ENCODE data around the gene ZSWIM3.

ZSWIM3 gene

GRCh38 chr20:45842169-45842812 lies 15.1 kb upstream of the ZSWIM3 start:
- no peaks in the 10 kb centered on the region for H3K9me3 Mint-ChIP-seq
- no peaks in the 10 kb centered on the region for H3K27me3 Mint-ChIP-seq
- no peak for ATAC-seq
- no peak for DNase-seq
- H3K4me3 Mint-ChIP-seq: no peak overlapping the region
- no peaks in the 10 kb centered on the region for H3K4me1 Mint-ChIP-seq
- peak overlapping the region in 1 of 2 donors; percentile 7 for H3K27ac Mint-ChIP-seq

- no peaks in the 10 kb centered on the region for H3K27me3 Mint-ChIP-seq
- no peaks in the 10 kb centered on the region for H3K9me3 Mint-ChIP-seq
- ATAC-seq (no peak), DNase-seq (no peak)
- no peak overlapping the region for H3K27ac Mint-ChIP-seq
- H3K4me1 Mint-ChIP-seq: peaks cover 2% of the 10 kb centered on the region
- no peak overlapping the region for H3K4me3 Mint-ChIP-seq
Observed at GRCh38 chr20:45843506-45843905, 13.9 kb upstream of the ZSWIM3 start.

- Mint-ChIP-seq H3K4me3 (no peak overlapping the region), H3K4me1 (peaks cover 6% of the 10 kb centered on the region), H3K9me3 (no peaks in the 10 kb centered on the region), H3K27ac (no peak overlapping the region), H3K27me3 (no peaks in the 10 kb centered on the region)
- DNase-seq (no peak), ATAC-seq (no peak)
Observed at GRCh38 chr20:45845452-45845851, 12.0 kb upstream of the ZSWIM3 start.

- Mint-ChIP-seq H3K4me1 (peaks cover 8% of the 10 kb centered on the region), H3K4me3 (no peak overlapping the region), H3K27ac (peak overlapping the region in 1 of 2 donors; percentile 89), H3K9me3 (no peaks in the 10 kb centered on the region), H3K27me3 (no peaks in the 10 kb centered on the region)
- ATAC-seq: no peak
- no peak for DNase-seq
Observed at GRCh38 chr20:45848421-45848820, 9.0 kb upstream of the ZSWIM3 start.

- no peak for DNase-seq
- Mint-ChIP-seq H3K27me3 (no peaks in the 10 kb centered on the region), H3K4me3 (no peak overlapping the region), H3K27ac (no peak overlapping the region), H3K9me3 (no peaks in the 10 kb centered on the region), H3K4me1 (peaks cover 14% of the 10 kb centered on the region)
- ATAC-seq: no peak
Observed at GRCh38 chr20:45848969-45849582, 8.3 kb upstream of the ZSWIM3 start.

- Mint-ChIP-seq H3K27ac (no peak overlapping the region), H3K4me3 (no peak overlapping the region), H3K4me1 (peaks cover 26% of the 10 kb centered on the region), H3K27me3 (no peaks in the 10 kb centered on the region), H3K9me3 (no peaks in the 10 kb centered on the region)
- DNase-seq: no peak
- no peak for ATAC-seq
Observed at GRCh38 chr20:45850238-45850637, 7.2 kb upstream of the ZSWIM3 start.

- no peak for ATAC-seq
- no peak overlapping the region for H3K4me3 Mint-ChIP-seq
- no peaks in the 10 kb centered on the region for H3K9me3 Mint-ChIP-seq
- H3K4me1 Mint-ChIP-seq: peaks cover 30% of the 10 kb centered on the region
- DNase-seq: no peak
- H3K27ac Mint-ChIP-seq: peak overlapping the region in 1 of 2 donors; percentile 12
- H3K27me3 Mint-ChIP-seq: no peaks in the 10 kb centered on the region
Observed at GRCh38 chr20:45850926-45851325, 6.5 kb upstream of the ZSWIM3 start.

GRCh38 chr20:45851501-45851900 lies 5.9 kb upstream of the ZSWIM3 start:
- H3K4me1 Mint-ChIP-seq: peaks cover 36% of the 10 kb centered on the region
- H3K27ac Mint-ChIP-seq: peak overlapping the region in 1 of 2 donors; percentile 69
- DNase-seq (no peak), ATAC-seq (no peak)
- no peaks in the 10 kb centered on the region for H3K9me3 Mint-ChIP-seq
- no peak overlapping the region for H3K4me3 Mint-ChIP-seq
- no peaks in the 10 kb centered on the region for H3K27me3 Mint-ChIP-seq

GRCh38 chr20:45852326-45852725 lies 5.1 kb upstream of the ZSWIM3 start:
- Mint-ChIP-seq H3K4me3 (no peak overlapping the region), H3K4me1 (peaks cover 39% of the 10 kb centered on the region), H3K9me3 (no peaks in the 10 kb centered on the region), H3K27me3 (no peaks in the 10 kb centered on the region), H3K27ac (no peak overlapping the region)
- no peak for DNase-seq
- no peak for ATAC-seq

- no peaks in the 10 kb centered on the region for H3K9me3 Mint-ChIP-seq
- ATAC-seq (no peak), DNase-seq (no peak)
- no peak overlapping the region for H3K4me3 Mint-ChIP-seq
- peaks cover 47% of the 10 kb centered on the region for H3K4me1 Mint-ChIP-seq
- no peak overlapping the region for H3K27ac Mint-ChIP-seq
- H3K27me3 Mint-ChIP-seq: no peaks in the 10 kb centered on the region
Observed at GRCh38 chr20:45853484-45853883, 3.9 kb upstream of the ZSWIM3 start.

GRCh38 chr20:45857882-45858216 lies 435 bp downstream of the ZSWIM3 start:
- DNase-seq: no peak

GRCh38 chr20:45859916-45860315 lies 2.5 kb downstream of the ZSWIM3 start:
- Mint-ChIP-seq H3K27ac (no peak overlapping the region), H3K9me3 (no peaks in the 10 kb centered on the region), H3K27me3 (no peaks in the 10 kb centered on the region), H3K4me1 (peaks cover 44% of the 10 kb centered on the region), H3K4me3 (no peak overlapping the region)
- ATAC-seq: no peak
- DNase-seq: no peak

More at GRCh38 chr20:45857882-45858216, 435 bp downstream of the ZSWIM3 start:
- ATAC-seq: peak; percentile 64
- H3K9me3 Mint-ChIP-seq: no peaks in the 10 kb centered on the region
- peak overlapping the region; percentile 94 to 98 for H3K4me3 Mint-ChIP-seq
- peaks cover 60% of the 10 kb centered on the region for H3K4me1 Mint-ChIP-seq
- no peaks in the 10 kb centered on the region for H3K27me3 Mint-ChIP-seq
- H3K27ac Mint-ChIP-seq: peak overlapping the region; percentile 99

- H3K4me1 Mint-ChIP-seq: peaks cover 38% of the 10 kb centered on the region
- no peaks in the 10 kb centered on the region for H3K27me3 Mint-ChIP-seq
- no peak overlapping the region for H3K4me3 Mint-ChIP-seq
- ATAC-seq (no peak), DNase-seq (no peak)
- no peak overlapping the region for H3K27ac Mint-ChIP-seq
- no peaks in the 10 kb centered on the region for H3K9me3 Mint-ChIP-seq
Observed at GRCh38 chr20:45860560-45861220, 3.3 kb downstream of the ZSWIM3 start.

- H3K4me3 Mint-ChIP-seq: no peak overlapping the region
- peak overlapping the region in 1 of 2 donors; percentile 1 for H3K27ac Mint-ChIP-seq
- H3K9me3 Mint-ChIP-seq: no peaks in the 10 kb centered on the region
- no peak for DNase-seq
- ATAC-seq: no peak
- H3K4me1 Mint-ChIP-seq: peaks cover 31% of the 10 kb centered on the region
- H3K27me3 Mint-ChIP-seq: no peaks in the 10 kb centered on the region
Observed at GRCh38 chr20:45861221-45862075, 4.0 kb downstream of the ZSWIM3 start.

GRCh38 chr20:45863543-45864470 lies 6.4 kb downstream of the ZSWIM3 start:
- H3K9me3 Mint-ChIP-seq: no peaks in the 10 kb centered on the region
- no peaks in the 10 kb centered on the region for H3K27me3 Mint-ChIP-seq
- no peak overlapping the region for H3K27ac Mint-ChIP-seq
- H3K4me1 Mint-ChIP-seq: peaks cover 14% of the 10 kb centered on the region
- H3K4me3 Mint-ChIP-seq: no peak overlapping the region
- ATAC-seq (no peak), DNase-seq (no peak)
